Measurements from ENCODE around the gene FITM1. TPM values are rescaled to one million over a fixed set of nuclear protein-coding genes. Genes with fewer than 3 reads are reported as not detected.

FITM1 gene
- polyA plus RNA-seq (ENCODE audit: insufficient read length): 164 TPM

- no peak for DNase-seq (ENCODE audit: low read depth)
Measured at GRCh38 chr14:24130380-24130716, at the start of gene FITM1. Gene FITM1, plus strand, starts transcription at chr14:24130659. Its CDS starts 905 bp downstream, at chr14:24131564.

GRCh38 chr14:24080888-24081738 lies 49.3 kb upstream of the FITM1 start:
- no peak for DNase-seq (ENCODE audit: low read depth)

- no peak for DNase-seq (ENCODE audit: low read depth)
Measured at GRCh38 chr14:24081739-24082211, 48.7 kb upstream of the FITM1 start.

- no peak for DNase-seq (ENCODE audit: low read depth)
Measured at GRCh38 chr14:24082411-24083080, 47.9 kb upstream of the FITM1 start.

GRCh38 chr14:24083462-24083861 lies 47.0 kb upstream of the FITM1 start:
- DNase-seq (ENCODE audit: low read depth): no peak

GRCh38 chr14:24084440-24084839 lies 46.0 kb upstream of the FITM1 start:
- DNase-seq (ENCODE audit: low read depth): no peak

- no peak for DNase-seq (ENCODE audit: low read depth)
Measured at GRCh38 chr14:24085215-24085614, 45.2 kb upstream of the FITM1 start.

- DNase-seq (ENCODE audit: low read depth): no peak
Measured at GRCh38 chr14:24086193-24086955, 44.1 kb upstream of the FITM1 start.

GRCh38 chr14:24087004-24087403 lies 43.5 kb upstream of the FITM1 start:
- DNase-seq (ENCODE audit: low read depth): no peak

GRCh38 chr14:24088095-24088494 lies 42.4 kb upstream of the FITM1 start:
- no peak for DNase-seq (ENCODE audit: low read depth)

- DNase-seq (ENCODE audit: low read depth): no peak
Measured at GRCh38 chr14:24089890-24090289, 40.6 kb upstream of the FITM1 start.

GRCh38 chr14:24092110-24092504 lies 38.4 kb upstream of the FITM1 start:
- DNase-seq (ENCODE audit: low read depth): no peak

- no peak for DNase-seq (ENCODE audit: low read depth)
Measured at GRCh38 chr14:24092505-24093206, 37.8 kb upstream of the FITM1 start.

- DNase-seq (ENCODE audit: low read depth): no peak
Measured at GRCh38 chr14:24093207-24093900, 37.1 kb upstream of the FITM1 start.

GRCh38 chr14:24093901-24094840 lies 36.3 kb upstream of the FITM1 start, which contains the start of gene PCK2:
Gene PCK2, plus strand, starts transcription at chr14:24094311. Its CDS starts 95 bp downstream, at chr14:24094406.
- no peak for DNase-seq (ENCODE audit: low read depth)

- DNase-seq (ENCODE audit: low read depth): no peak
Measured at GRCh38 chr14:24094841-24095270, 35.6 kb upstream of the FITM1 start.

- no peak for DNase-seq (ENCODE audit: low read depth)
Measured at GRCh38 chr14:24095271-24096068, 35.0 kb upstream of the FITM1 start.

- no peak for DNase-seq (ENCODE audit: low read depth)
Measured at GRCh38 chr14:24096545-24097181, 33.8 kb upstream of the FITM1 start.
